Activated naive CD8-positive, alpha-beta T cell treated with anti-CD3 and anti-CD28 coated beads for 36 hours (primary cell): Measurements from ENCODE around the gene PI4KA. TPM values are rescaled to one million over a fixed set of nuclear protein-coding genes. Genes with fewer than 3 reads are reported as not detected.
A peak's percentile ranks its signal among the peaks of the same experiment; 100 is the strongest.
"Not testable (repeated sequence)": the region's sequence is repeated elsewhere in the genome, so short reads cannot be mapped to it uniquely, and the experiment has no call there.

Source experiments
- DNase-seq: peaks from one replicate; pipeline ENCODE4 v3.0.0; 2021
- H3K27ac Mint-ChIP-seq: one replicate; pipeline ENCODE4 v1.8.0; 2022; ENCODE audit warnings: mild to moderate bottlenecking, moderate library complexity, mixed read lengths
- H3K27me3 Mint-ChIP-seq: one replicate; pipeline ENCODE4 v1.8.0; 2022; ENCODE audit warnings: mild to moderate bottlenecking, mixed read lengths
- H3K36me3 Mint-ChIP-seq: one replicate; pipeline ENCODE4 v1.8.0; 2021; ENCODE audit warnings: mild to moderate bottlenecking, mixed read lengths
- H3K4me1 Mint-ChIP-seq: one replicate; pipeline ENCODE4 v1.8.0; 2021; ENCODE audit warnings: mixed read lengths
- H3K4me3 Mint-ChIP-seq: one replicate; pipeline ENCODE4 v1.8.0; 2022; ENCODE audit warnings: mild to moderate bottlenecking, moderate library complexity, mixed read lengths
- H3K9me3 Mint-ChIP-seq: one replicate; pipeline ENCODE4 v1.8.0; 2022; ENCODE audit warnings: mixed read lengths
- total RNA-seq, 2 experiments: library from RNA; stranded (reverse); gene quantifications; one replicate each; pipeline ENCODE4 v1.2.3, GENCODE V29; 2021

The PI4KA gene
- 10 to 100 TPM; 49.3 to 51.3 TPM for total RNA-seq

DNA sequence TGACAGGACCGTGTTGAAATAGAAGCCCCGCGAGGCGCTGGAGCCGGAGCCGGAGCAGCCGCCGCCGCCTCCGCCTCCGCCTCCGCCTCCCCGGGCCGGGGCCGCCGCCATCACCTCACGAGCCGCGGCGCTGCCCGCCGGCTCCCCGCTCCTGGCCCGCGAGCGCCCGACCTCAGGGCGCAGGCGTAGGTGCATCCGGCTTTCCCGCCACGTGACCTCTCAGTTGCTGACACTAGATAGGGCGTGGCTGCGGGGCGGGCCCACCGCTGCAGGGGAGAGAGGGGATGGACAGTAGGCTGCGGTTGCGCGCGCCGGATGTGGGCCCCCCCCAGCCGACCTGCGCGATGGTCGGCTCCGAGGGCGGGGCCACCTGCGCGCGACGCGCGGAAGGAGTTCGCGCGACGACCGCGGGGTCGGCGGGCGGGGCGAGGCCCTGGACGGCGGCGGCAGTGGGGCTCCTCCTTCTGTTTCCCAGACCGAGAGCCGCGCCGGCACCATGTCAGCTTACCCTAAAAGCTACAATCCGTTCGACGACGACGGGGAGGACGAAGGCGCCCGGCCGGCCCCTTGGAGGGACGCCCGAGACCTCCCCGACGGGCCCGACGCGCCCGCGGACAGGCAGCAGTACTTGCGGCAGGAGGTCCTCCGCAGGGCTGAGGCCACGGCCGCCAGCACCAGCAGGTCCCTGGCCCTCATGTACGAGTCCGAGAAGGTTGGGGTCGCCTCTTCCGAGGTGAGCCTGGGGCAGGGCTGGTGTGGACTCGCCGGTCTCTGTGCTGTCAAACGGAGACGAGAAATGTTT lies at the start of gene PI4KA, which contains the start of gene SNAP29:
TSS of gene PI4KA (minus strand) at position 197 of the 802 bp plus-strand sequence. CDS start at position 111, 86 bp downstream.
TSS of gene SNAP29 (plus strand) at position 393 of the 802 bp plus-strand sequence. CDS start at position 497, 104 bp downstream.
- Mint-ChIP-seq H3K27ac (peak within 1 kb of the TSS; percentile 74), H3K36me3 (peaks cover 4% of the 10 kb centered on the region), H3K4me3 (peak within 1 kb of the TSS; percentile 87), H3K27me3 (no peaks in the 10 kb centered on the region), H3K4me1 (peaks cover 35% of the 10 kb centered on the region), H3K9me3 (no peaks in the 10 kb centered on the region)
- peak; percentile 98 for DNase-seq

DNA sequence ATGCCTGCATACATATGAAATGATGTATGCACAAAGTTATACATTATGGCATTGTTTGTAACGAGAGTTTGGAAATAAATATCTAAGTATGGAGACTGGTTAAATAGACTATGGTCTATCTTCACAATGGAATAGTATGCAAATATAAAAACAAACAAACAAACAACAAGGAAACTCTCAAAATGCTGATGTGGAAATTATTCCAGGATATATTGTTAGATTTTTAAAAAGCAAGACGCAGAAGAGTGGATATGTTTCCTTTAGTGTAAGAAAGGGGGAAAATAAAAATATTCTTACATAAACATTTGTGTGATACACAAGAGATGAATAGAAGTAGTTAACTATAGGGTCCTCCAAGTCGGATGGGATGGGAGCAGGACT lies 47.8 kb upstream of the PI4KA start:
- peaks cover 5% of the 10 kb centered on the region for H3K4me1 Mint-ChIP-seq
- no peak overlapping the region for H3K4me3 Mint-ChIP-seq

DNA sequence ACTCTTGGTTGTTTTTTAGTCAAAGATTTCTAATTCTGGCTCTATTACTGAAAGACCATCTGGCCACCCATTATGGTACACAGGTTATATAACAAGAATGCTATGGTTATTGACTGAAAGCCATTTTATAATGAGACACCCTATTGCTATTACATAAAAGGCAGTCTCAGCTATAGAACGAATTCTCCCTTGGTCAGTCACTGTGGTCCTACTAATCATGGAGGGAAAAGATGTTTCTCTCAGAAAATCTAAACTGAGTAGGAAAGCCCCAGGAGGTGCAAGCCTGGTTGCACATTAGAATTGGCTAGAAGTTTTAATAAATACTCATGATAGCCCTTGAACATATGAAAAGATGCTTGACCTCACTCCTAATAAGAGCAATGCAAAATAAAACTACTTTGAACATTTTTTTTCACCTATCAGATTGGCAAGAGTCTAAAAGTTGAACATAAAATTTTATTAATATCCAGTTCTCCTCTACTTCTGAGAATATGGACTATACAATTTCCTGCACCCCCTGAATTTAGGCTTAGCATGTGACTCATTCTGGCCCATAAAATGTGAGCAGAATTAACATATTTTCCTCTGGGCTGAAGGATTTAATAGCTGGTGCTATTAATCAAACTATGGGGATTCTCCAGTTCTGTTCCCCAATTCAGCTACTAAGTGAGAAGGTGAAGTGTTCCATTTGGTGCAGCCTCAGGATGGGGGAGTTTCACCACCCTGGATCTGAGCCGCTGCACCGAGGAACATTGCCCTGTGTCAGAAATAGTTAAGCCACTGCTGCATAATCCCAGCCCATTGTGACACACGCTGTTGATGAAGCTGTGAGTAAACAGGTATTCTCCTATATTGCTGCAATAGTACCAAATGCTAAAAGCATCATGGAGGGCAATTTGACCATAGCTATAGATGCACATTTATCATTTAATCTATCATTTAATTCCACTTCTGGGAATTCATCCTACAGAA lies 47.1 kb upstream of the PI4KA start:
- Mint-ChIP-seq H3K9me3 (no peaks in the 10 kb centered on the region), H3K4me3 (no peak overlapping the region), H3K27me3 (no peaks in the 10 kb centered on the region), H3K4me1 (peaks cover 5% of the 10 kb centered on the region), H3K27ac (no peak overlapping the region), H3K36me3 (no peaks in the 10 kb centered on the region)
- no peak for DNase-seq

More for the DNA sequence above, 47.8 kb upstream of the PI4KA start:
- Mint-ChIP-seq H3K27me3 (no peaks in the 10 kb centered on the region), H3K9me3 (no peaks in the 10 kb centered on the region), H3K27ac (no peak overlapping the region), H3K36me3 (no peaks in the 10 kb centered on the region)
- DNase-seq: no peak

DNA sequence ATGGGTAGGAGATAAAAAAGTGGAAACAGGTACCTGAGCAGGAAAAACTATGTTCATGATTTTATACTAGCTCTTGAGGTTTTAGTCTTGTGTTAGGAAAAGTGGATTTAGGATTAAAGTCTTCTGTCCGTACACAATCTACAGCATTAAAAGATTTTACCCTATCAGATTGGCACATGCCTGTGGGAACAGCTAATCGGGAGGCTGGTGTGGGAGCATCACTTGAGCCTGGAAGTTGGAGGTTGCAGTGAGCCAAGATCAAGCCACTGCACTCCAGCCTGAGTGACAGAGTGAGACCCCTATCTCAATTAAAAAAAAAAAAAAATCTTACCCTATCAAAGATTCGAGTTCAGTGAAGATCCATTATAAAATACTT lies 46.4 kb upstream of the PI4KA start:
- Mint-ChIP-seq H3K27me3 (no peaks in the 10 kb centered on the region), H3K4me3 (no peak overlapping the region), H3K4me1 (peaks cover 2% of the 10 kb centered on the region), H3K9me3 (no peaks in the 10 kb centered on the region), H3K36me3 (no peaks in the 10 kb centered on the region), H3K27ac (no peak overlapping the region)
- no peak for DNase-seq

- H3K9me3 Mint-ChIP-seq: no peaks in the 10 kb centered on the region
- no peak overlapping the region for H3K4me3 Mint-ChIP-seq
- no peaks in the 10 kb centered on the region for H3K36me3 Mint-ChIP-seq
- no peaks in the 10 kb centered on the region for H3K4me1 Mint-ChIP-seq
- H3K27me3 Mint-ChIP-seq: no peaks in the 10 kb centered on the region
- DNase-seq: no peak
- H3K27ac Mint-ChIP-seq: no peak overlapping the region
Observed at GRCh38 chr22:20904008-20904979, 45.7 kb upstream of the PI4KA start.

DNA sequence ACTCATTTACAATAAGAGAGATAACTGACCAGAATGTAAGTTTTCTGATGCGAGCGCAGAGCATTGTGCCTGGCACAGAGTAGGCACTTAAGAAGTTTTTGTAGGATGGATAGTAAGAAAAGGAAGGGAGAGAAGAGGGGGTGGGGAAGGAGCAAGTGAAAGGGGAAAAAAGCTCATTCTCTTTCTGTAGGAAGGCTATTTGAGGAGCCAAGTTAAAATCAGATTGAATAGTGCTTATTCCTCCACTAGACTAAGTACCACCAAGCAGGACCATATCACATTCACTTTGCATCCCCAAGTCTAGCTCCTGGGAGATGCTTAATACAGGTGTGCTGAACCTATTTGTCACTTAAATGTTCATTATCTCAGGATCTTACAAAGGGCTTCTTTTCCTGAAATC lies 44.5 kb upstream of the PI4KA start:
- DNase-seq: no peak
- Mint-ChIP-seq H3K9me3 (no peaks in the 10 kb centered on the region), H3K36me3 (no peaks in the 10 kb centered on the region), H3K27ac (no peak overlapping the region), H3K4me3 (no peak overlapping the region), H3K4me1 (no peaks in the 10 kb centered on the region), H3K27me3 (no peaks in the 10 kb centered on the region)

DNA sequence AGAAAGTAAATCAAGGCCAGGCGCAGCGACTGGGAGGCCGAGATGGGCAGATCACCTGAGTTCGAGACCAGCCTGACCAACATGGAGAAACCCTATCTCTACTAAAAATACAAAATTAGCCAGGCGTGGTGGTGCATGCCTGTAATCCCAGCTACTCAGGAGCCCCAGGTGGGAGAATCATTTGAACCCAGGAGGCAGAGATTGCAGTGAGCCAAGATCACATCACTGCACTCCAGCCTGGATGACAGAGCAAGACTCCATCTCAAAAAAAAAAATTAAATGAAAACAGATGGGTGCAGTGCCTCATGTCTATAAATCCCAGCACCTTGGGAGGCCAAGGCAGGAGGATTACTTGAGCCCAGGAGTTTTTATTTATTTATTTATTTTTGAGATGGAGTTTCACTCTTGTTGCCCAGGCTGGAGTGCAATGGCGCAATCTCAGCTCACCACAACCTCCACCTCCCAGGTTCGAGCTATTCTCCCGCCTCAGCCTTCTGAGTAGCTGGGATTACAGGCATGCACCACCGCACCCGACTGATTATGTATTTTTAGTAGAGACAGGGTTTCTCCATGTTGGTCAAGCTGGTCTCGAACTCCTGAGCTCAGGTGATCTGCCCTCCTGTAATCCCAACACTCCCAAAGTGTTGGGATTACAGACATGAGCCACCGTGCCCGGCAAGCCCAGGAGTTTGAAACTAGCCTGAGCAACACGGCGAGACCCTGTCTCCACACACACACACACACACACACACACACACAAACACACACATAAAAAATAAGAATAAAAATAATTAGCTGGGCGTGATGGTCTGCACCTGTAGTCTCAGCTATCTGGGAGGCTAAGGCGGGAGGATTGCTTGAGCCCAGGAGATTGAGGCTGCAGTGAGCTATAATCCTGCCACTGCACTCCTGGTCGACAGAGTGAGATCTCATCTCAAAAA lies 42.8 kb upstream of the PI4KA start:
- not testable (repeated sequence) for H3K27ac Mint-ChIP-seq, H3K27me3 Mint-ChIP-seq, H3K4me1 Mint-ChIP-seq, H3K9me3 Mint-ChIP-seq, H3K36me3 Mint-ChIP-seq, H3K4me3 Mint-ChIP-seq, DNase-seq

DNA sequence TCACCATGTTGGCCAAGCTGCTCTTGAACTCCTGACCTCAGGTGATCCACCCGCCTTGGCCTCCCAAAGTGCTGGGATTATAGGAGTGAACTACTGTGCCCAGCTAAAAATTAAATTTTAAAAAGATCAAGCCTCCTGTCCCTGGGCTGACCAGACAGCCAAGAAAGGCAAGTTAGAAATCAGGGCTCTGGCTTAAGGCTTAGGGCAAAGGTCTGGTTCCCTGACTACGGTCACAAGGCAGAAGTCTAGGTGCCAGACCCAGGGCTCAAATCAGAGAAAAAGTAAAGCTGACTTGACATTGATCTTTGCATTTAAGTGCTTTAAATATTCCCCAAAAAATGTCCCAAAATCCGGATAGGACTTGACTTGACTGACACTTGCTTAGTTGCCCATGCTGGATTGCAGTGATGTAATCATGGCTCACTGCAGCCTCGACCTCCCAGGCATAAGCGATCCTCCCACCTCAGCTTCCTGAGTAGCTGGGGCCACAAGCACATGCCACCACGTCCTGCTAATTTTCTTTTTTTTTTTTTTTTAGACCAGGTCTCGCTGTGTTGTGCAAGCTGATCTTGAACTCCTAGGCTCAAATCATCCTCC lies 41.3 kb upstream of the PI4KA start:
- no peak for DNase-seq
- no peak overlapping the region for H3K27ac Mint-ChIP-seq
- no peaks in the 10 kb centered on the region for H3K27me3 Mint-ChIP-seq
- H3K4me1 Mint-ChIP-seq: no peaks in the 10 kb centered on the region
- H3K9me3 Mint-ChIP-seq: no peaks in the 10 kb centered on the region
- H3K36me3 Mint-ChIP-seq: no peaks in the 10 kb centered on the region
- H3K4me3 Mint-ChIP-seq: no peak overlapping the region

- not testable (repeated sequence) for DNase-seq, H3K27ac Mint-ChIP-seq, H3K4me1 Mint-ChIP-seq, H3K36me3 Mint-ChIP-seq, H3K9me3 Mint-ChIP-seq, H3K27me3 Mint-ChIP-seq, H3K4me3 Mint-ChIP-seq
Observed at GRCh38 chr22:20897737-20898136, 39.1 kb upstream of the PI4KA start.

GRCh38 chr22:20890975-20891374 lies 32.4 kb upstream of the PI4KA start:
- H3K36me3 Mint-ChIP-seq: peaks cover 11% of the 10 kb centered on the region
- H3K27ac Mint-ChIP-seq: no peak overlapping the region

GRCh38 chr22:20889904-20890540 lies 31.4 kb upstream of the PI4KA start:
- Mint-ChIP-seq H3K9me3 (no peaks in the 10 kb centered on the region), H3K27ac (no peak overlapping the region), H3K4me3 (no peak overlapping the region), H3K36me3 (peaks cover 11% of the 10 kb centered on the region), H3K4me1 (no peaks in the 10 kb centered on the region), H3K27me3 (no peaks in the 10 kb centered on the region)
- DNase-seq: no peak

More at GRCh38 chr22:20890975-20891374, 32.4 kb upstream of the PI4KA start:
- no peak overlapping the region for H3K4me3 Mint-ChIP-seq
- no peaks in the 10 kb centered on the region for H3K27me3 Mint-ChIP-seq
- DNase-seq: no peak
- H3K4me1 Mint-ChIP-seq: no peaks in the 10 kb centered on the region
- H3K9me3 Mint-ChIP-seq: no peaks in the 10 kb centered on the region

- Mint-ChIP-seq H3K4me3 (no peak overlapping the region), H3K27ac (no peak overlapping the region), H3K9me3 (no peaks in the 10 kb centered on the region), H3K36me3 (peaks cover 15% of the 10 kb centered on the region), H3K4me1 (no peaks in the 10 kb centered on the region), H3K27me3 (no peaks in the 10 kb centered on the region)
- DNase-seq: no peak
Observed at GRCh38 chr22:20889025-20889704, 30.6 kb upstream of the PI4KA start.
